Measurements from ENCODE around the gene KDM6A. TPM values are rescaled to one million over a fixed set of nuclear protein-coding genes. Genes with fewer than 3 reads are reported as not detected.

The KDM6A gene
- total RNA-seq, 2 donors from 2014 or later, result 53.9 to 60.7 TPM

DNA sequence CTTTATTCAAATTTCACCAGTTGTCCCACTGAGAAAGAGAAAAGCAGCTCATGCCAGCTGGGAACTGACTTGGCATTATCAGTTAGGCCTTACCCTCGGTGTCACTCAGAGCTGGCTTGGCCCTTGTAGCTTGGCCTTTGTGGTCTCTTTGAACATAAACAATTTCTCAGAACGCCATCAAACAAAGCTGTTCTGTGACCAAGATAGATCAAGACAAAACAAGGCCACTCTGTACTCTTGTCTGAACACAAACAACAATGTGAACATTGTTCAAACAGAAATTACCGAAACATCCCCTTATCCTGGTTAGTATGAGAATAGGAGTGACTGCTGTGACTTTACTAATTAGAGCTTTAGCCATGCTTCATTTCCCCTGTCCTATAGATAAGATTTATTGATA, 270.5 kb downstream of the KDM6A start:
- no peaks in the 10 kb centered on the region for H3K9me3 ChIP-seq (ENCODE audit: control insufficient read depth, low read length, poor library complexity, severe bottlenecking)
- H3K27ac Mint-ChIP-seq, result no peak overlapping the region
- peaks cover 2% of the 10 kb centered on the region for H3K36me3 Mint-ChIP-seq (ENCODE audit: low read depth)
- ATAC-seq (no peak), DNase-seq (no peak)
- no peak overlapping the region for H3K4me3 Mint-ChIP-seq
- H3K27me3 Mint-ChIP-seq, result no peaks in the 10 kb centered on the region
- H3K4me1 Mint-ChIP-seq, result no peaks in the 10 kb centered on the region

DNA sequence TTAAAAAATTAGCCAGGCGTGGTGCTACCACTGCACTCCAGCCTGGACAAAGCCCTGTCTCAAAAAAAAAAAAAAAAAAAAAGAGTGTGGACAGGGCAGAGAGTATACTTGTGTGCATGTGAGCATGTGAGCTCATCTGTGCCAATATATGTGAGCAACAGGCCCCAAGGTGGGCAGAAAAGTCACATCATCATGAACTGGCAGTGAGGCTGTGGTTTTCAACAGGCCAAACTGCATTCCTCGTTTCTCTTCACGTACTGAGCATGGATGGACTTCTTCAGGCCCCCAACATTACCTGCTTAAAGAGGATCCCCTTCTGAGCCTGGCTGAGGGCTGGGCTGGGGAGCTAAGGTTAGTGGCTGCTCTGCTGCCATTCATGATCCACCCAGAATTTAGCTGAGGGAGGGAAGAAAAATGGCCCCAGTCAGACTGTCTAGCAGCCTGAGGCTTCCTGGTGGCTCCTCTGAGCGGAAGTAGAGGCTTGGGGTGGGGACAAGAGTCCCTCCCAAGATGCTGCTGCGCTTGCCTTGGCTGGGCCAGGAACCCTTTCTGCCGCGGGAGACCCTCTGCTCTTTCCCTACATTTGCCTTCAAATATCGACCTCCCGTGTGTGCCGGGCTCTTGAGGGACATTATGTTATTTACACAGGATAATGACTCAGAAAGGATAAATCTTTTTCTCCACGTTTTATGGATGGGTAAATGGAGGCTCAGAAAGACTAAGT, 272.7 kb downstream of the KDM6A start:
- DNase-seq (no peak), ATAC-seq (no peak)
- H3K4me3 Mint-ChIP-seq, result no peak overlapping the region
- no peaks in the 10 kb centered on the region for H3K9me3 ChIP-seq (ENCODE audit: control insufficient read depth, low read length, poor library complexity, severe bottlenecking)
- H3K27me3 Mint-ChIP-seq, result no peaks in the 10 kb centered on the region
- H3K27ac Mint-ChIP-seq, result no peak overlapping the region
- no peaks in the 10 kb centered on the region for H3K36me3 Mint-ChIP-seq (ENCODE audit: low read depth)
- no peaks in the 10 kb centered on the region for H3K4me1 Mint-ChIP-seq

DNA sequence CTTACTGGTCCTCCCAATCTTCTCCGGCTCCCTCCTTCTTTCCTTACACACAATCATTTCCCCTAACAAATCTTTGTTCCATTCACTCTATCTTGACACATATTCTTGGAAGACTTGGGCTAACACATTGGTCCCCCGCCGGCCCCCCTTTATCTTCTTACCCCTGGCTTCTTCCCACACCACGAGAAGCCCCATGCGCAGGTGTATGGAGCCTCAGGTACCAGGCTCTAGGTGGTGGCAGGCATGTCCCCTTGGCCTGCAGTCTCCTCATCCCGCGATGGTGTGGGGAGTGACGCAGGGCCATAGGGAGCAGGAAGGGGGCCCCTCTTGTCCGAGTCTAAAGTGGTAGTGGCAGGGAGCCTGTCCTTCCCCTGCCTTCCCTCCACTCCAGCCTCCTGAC, 277.8 kb downstream of the KDM6A start:
- H3K4me3 Mint-ChIP-seq, result no peak overlapping the region
- peaks cover 2% of the 10 kb centered on the region for H3K4me1 Mint-ChIP-seq
- ATAC-seq (no peak), DNase-seq (no peak)
- H3K27me3 Mint-ChIP-seq, result no peaks in the 10 kb centered on the region
- no peaks in the 10 kb centered on the region for H3K9me3 ChIP-seq (ENCODE audit: control insufficient read depth, low read length, poor library complexity, severe bottlenecking)
- no peak overlapping the region for H3K27ac Mint-ChIP-seq
- H3K36me3 Mint-ChIP-seq (ENCODE audit: low read depth), result no peaks in the 10 kb centered on the region

DNA sequence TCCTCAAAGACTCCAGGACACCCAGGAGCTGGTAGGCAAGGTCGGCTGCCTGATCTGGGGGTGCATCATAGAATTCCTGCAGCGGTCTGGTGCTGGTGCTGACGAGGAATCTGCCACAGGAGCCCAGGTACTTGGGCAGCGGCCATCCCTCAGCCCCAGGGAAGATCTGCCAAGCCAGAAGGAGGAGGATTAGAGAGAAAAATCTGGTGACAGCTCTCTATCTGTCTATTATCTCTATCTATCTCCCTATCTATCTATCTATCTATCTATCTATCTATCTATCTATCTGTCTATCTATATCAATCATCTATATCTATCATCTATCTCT, 281.0 kb downstream of the KDM6A start:
- Mint-ChIP-seq H3K4me1 (peaks cover 2% of the 10 kb centered on the region), H3K36me3 (ENCODE audit: low read depth) (no peaks in the 10 kb centered on the region)
- no peak for ATAC-seq

DNA sequence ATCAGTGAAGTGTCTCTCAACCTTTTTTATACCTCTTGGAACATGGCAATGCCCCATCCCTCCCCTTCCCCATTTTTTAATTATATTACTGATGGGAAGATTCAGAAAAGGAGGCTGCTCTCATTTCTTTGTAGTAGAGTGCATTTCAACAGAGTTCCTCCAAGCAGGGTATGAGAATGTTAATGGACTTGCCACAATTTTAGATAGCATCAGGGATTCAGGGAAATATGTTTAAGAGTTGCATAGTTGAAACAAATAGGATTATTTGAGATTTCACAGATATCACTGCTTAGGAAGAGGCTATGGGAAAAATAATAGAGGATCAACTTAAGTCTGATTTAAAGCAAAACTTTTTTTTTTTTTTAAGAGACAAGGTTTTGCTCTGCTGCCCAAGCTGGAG, 281.5 kb downstream of the KDM6A start:
- H3K9me3 ChIP-seq (ENCODE audit: control insufficient read depth, low read length, poor library complexity, severe bottlenecking), result no peaks in the 10 kb centered on the region
- no peak for DNase-seq
- Mint-ChIP-seq H3K4me1 (peaks cover 2% of the 10 kb centered on the region), H3K27ac (no peak overlapping the region), H3K36me3 (ENCODE audit: low read depth) (no peaks in the 10 kb centered on the region), H3K27me3 (no peaks in the 10 kb centered on the region), H3K4me3 (no peak overlapping the region)
- no peak for ATAC-seq

More for the DNA sequence above, 281.0 kb downstream of the KDM6A start:
- no peaks in the 10 kb centered on the region for H3K9me3 ChIP-seq (ENCODE audit: control insufficient read depth, low read length, poor library complexity, severe bottlenecking)
- Mint-ChIP-seq H3K4me3 (no peak overlapping the region), H3K27me3 (no peaks in the 10 kb centered on the region), H3K27ac (no peak overlapping the region)
- no peak for DNase-seq

DNA sequence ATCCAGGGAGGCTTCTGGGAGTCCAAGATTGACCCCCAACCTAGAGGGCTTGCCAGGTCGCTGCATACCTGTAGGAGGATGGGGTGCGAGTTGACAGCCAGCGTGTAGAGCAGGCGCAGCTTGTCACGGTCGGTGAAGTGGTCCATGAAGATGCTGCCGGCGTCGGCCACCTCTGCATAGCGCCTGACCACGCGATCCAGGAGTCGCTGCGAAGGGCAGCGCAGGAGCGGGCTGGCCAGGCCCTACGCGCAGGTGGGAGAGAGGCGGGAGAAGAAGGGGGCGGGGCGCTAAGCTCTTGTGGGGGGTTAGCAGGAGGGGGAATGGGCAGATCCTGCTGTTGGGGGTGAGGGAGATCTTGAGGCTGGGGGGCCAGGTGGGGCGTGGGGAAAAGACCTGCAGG, 284.7 kb downstream of the KDM6A start:
- Mint-ChIP-seq H3K27me3 (no peaks in the 10 kb centered on the region), H3K4me1 (peaks cover 2% of the 10 kb centered on the region), H3K4me3 (no peak overlapping the region), H3K36me3 (ENCODE audit: low read depth) (no peaks in the 10 kb centered on the region), H3K27ac (no peak overlapping the region)
- no peaks in the 10 kb centered on the region for H3K9me3 ChIP-seq (ENCODE audit: control insufficient read depth, low read length, poor library complexity, severe bottlenecking)
- ATAC-seq (no peak), DNase-seq (no peak)

Other genes with a start within 250 kb of the KDM6A start
- gene DUSP21, start 29.2 kb upstream of the KDM6A start, total RNA-seq, result not detected